K562 (cell line): ENCODE data around the gene NECTIN1. TPM values are rescaled to one million over a fixed set of nuclear protein-coding genes. Genes with fewer than 3 reads are reported as not detected.

Experiments
- BRF1 ChIP-seq: IDR thresholded peaks from 3 replicates; pipeline ENCODE4 v1.6.1; 2011; ENCODE audit warnings: borderline replicate concordance, mild to moderate bottlenecking; ENCODE audit not compliant: insufficient read length; ENCODE audit errors: extremely low read depth
- DPF2 ChIP-seq: fragments of 450-650 bp; IDR thresholded peaks from 2 replicates; pipeline ENCODE4 v1.6.1; 2016
- EP400 ChIP-seq: fragments of 450-650 bp; IDR thresholded peaks from 2 replicates; pipeline ENCODE4 v1.6.1; 2017; ENCODE audit warnings: antibody characterized with exemption, mild to moderate bottlenecking, moderate library complexity
- MEIS2 ChIP-seq: fragments of 450-650 bp; IDR thresholded peaks from 2 replicates; pipeline ENCODE4 v1.6.1; 2014; ENCODE audit warnings: mild to moderate bottlenecking; ENCODE audit not compliant: partially characterized antibody
- NCOA2 ChIP-seq, 2 experiments: fragments of 450-650 bp; IDR thresholded peaks; 2 replicates each; pipeline ENCODE4 v1.6.1; 2018; ENCODE audit warnings: mild to moderate bottlenecking in 2 of 2, moderate library complexity in 1 of 2; ENCODE audit not compliant: partially characterized antibody in 2 of 2
- RUNX1 ChIP-seq: sonication (generic); IDR thresholded peaks from 2 replicates; pipeline ENCODE4 v1.6.1; 2016; ENCODE audit warnings: antibody characterized with exemption, low read depth
- SMARCC2 ChIP-seq: fragments of 450-650 bp; IDR thresholded peaks from 2 replicates; pipeline ENCODE4 v1.6.1; 2017; ENCODE audit warnings: antibody characterized with exemption, moderate library complexity, mild to moderate bottlenecking, low read depth
- SRF ChIP-seq, 2 experiments: fragments of 250-450, 450-650 bp in 1 of 2; sonication (Bioruptor Pico) in 1 of 2; sonication (generic) in 1 of 2; formaldehyde crosslinking; IDR thresholded peaks; 2 replicates each; pipeline versions ENCODE4 v1.5.0 to v1.5.1; 2020 to 2022; ENCODE audit warnings: mild to moderate bottlenecking in 1 of 2, missing genetic modification reagents in 1 of 2
- ZC3H8 ChIP-seq: fragments of 450-650 bp; IDR thresholded peaks from 2 replicates; pipeline ENCODE4 v1.6.1; 2017
- ZNF23 ChIP-seq: fragments of 250-450 bp; sonication (Bioruptor Pico); IDR thresholded peaks from 2 replicates; pipeline ENCODE4 v1.4.0; 2020; ENCODE audit warnings: mild to moderate bottlenecking
- ZNF384 ChIP-seq: IDR thresholded peaks from 2 replicates; pipeline ENCODE4 v1.6.1; 2012; ENCODE audit warnings: low read depth, low read length, improper control_type of control experiment
- ZNF695 ChIP-seq: fragments of 450-650 bp; formaldehyde crosslinking; IDR thresholded peaks from 2 replicates; pipeline ENCODE4 v1.4.0; 2020; ENCODE audit warnings: mild to moderate bottlenecking, moderate library complexity
- polyA plus RNA-seq, 8 experiments: library from polyadenylated mRNA; depleted of rRNA in 4 of 8; stranded (reverse) in 5 of 8; unstranded in 3 of 8; fragments of >200 nt; fragmentation: Nextera tagmentation in 2 of 8; fragmentation: Illumina TruSeq in 1 of 8; extraction: Ambion mirVana in 2 of 8; extraction: Trizol in 1 of 8; gene quantifications; 2 replicates each; pipeline versions ENCODE4 v1.2.1 to v1.2.3, GENCODE V29; 2011 to 2014; ENCODE audit warnings: inconsistent platforms in 1 of 8, missing spikeins in 1 of 8
- total RNA-seq, 7 experiments: library from RNA; depleted of rRNA in 6 of 7; stranded (reverse); fragments of >200 nt in 6 of 7; fragmentation: Illumina TruSeq in 2 of 7; extraction: Trizol in 2 of 7; gene quantifications; 2 replicates each; pipeline versions ENCODE4 v1.2.1 to v1.2.3, GENCODE V29; 2011 to 2021; ENCODE audit warnings: low replicate concordance in 1 of 7
- TF ChIP-seq, protein P1 (sequence below): fragments of 450-650 bp; formaldehyde crosslinking; IDR thresholded peaks from 2 replicates; pipeline ENCODE4 v1.4.0; 2020; ENCODE audit warnings: mild to moderate bottlenecking
- TF ChIP-seq, protein P2 (sequence below): fragments of 250-450 bp; sonication (Bioruptor Pico); IDR thresholded peaks from 2 replicates; pipeline ENCODE4 v1.8.0; 2022; ENCODE audit warnings: inconsistent platforms, mild to moderate bottlenecking, moderate library complexity, borderline replicate concordance
- TF ChIP-seq, protein P3 (sequence below): fragments of 250-450 bp; sonication (Bioruptor Pico); IDR thresholded peaks from 2 replicates; pipeline ENCODE4 v1.5.1; 2021; ENCODE audit warnings: mild to moderate bottlenecking
- TF ChIP-seq, protein P4 (sequence below): sonication (generic); formaldehyde crosslinking; IDR thresholded peaks from 2 replicates; pipeline ENCODE4 v1.8.0; 2023; ENCODE audit warnings: missing genetic modification reagents, mild to moderate bottlenecking, borderline replicate concordance
- TF ChIP-seq, protein P5 (sequence below), 2 experiments: fragments of 450-650 bp in 1 of 2; sonication (generic) in 1 of 2; formaldehyde crosslinking in 1 of 2; IDR thresholded peaks in 1 of 2; conservative IDR thresholded peaks in 1 of 2; 2 replicates each; pipeline versions ENCODE4 v1.6.1 to v1.8.1; 2016 to 2023; ENCODE audit warnings: mild to moderate bottlenecking in 2 of 2, moderate library complexity in 2 of 2, inconsistent platforms in 1 of 2, missing genetic modification reagents in 1 of 2

NECTIN1 gene
- total and polyA plus RNA-seq, 9 of the 15 experiments (the other 6 are each of a cell fraction or from before 2014, with no cell fraction given), result 0.09 to 0.53 (median 0.23) TPM; not detected in 2

DNA sequence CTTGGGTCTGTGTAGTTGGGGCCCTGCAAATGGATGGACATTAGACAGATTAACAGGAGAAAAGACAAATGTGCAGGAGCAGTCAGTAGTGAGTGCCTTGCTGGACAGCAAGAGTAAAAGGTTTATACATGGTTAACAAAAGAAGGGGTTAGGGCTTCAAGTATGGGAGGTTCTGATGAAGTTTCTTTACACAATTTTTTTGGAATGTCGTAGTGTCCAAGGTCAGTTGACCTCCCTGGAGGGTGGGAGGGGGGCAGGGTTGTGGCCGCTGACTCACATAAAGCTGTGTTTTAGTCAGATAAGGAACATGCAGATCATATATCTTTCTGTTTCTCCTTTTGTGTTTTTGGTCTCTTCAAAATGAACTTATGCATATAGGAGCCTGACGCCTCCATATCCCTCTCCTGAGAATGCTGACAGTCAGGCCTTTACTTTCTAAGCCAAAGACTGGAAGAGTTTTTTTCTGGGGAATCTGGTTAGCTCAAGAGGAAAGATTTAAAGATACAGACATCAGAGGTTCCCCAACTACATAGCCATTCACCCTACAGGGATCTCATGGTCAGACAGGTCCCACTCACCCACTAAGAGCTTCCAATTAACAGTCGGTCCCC lies 134.3 kb downstream of the NECTIN1 start (continued):
- TF ChIP-seq ZNF695 (CRISPR knock-in tag) (no peak), ZNF23 (CRISPR knock-in tag) (no peak), NCOA2 (IDR thresholded peaks at IDR 0.05; ENCODE audit: partially characterized antibody in 2 of 2) (no peak), ZNF384 (peak; percentile 55; the same call in 1 of the 2 replicates), RUNX1 (no peak), DPF2 (peak; percentile 97), EP400 (no peak; the same call in 1 of the 2 replicates), MEIS2 (peak; percentile 94), ZC3H8 (no peak), SRF (CRISPR knock-in tag; IDR thresholded peaks at IDR 0.05) (peak in 1 of 2 experiments; percentile 38; a peak in 1 of 4 replicates), BRF1 (no peak), SMARCC2 (peak; percentile 96)
- TF ChIP-seq, protein P1, sequence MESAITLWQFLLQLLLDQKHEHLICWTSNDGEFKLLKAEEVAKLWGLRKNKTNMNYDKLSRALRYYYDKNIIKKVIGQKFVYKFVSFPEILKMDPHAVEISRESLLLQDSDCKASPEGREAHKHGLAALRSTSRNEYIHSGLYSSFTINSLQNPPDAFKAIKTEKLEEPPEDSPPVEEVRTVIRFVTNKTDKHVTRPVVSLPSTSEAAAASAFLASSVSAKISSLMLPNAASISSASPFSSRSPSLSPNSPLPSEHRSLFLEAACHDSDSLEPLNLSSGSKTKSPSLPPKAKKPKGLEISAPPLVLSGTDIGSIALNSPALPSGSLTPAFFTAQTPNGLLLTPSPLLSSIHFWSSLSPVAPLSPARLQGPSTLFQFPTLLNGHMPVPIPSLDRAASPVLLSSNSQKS (CRISPR knock-in tag), result no peak
- TF ChIP-seq, protein P2, sequence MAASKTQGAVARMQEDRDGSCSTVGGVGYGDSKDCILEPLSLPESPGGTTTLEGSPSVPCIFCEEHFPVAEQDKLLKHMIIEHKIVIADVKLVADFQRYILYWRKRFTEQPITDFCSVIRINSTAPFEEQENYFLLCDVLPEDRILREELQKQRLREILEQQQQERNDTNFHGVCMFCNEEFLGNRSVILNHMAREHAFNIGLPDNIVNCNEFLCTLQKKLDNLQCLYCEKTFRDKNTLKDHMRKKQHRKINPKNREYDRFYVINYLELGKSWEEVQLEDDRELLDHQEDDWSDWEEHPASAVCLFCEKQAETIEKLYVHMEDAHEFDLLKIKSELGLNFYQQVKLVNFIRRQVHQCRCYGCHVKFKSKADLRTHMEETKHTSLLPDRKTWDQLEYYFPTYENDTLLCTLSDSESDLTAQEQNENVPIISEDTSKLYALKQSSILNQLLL (CRISPR knock-in tag), result no peak
- TF ChIP-seq, protein P3, sequence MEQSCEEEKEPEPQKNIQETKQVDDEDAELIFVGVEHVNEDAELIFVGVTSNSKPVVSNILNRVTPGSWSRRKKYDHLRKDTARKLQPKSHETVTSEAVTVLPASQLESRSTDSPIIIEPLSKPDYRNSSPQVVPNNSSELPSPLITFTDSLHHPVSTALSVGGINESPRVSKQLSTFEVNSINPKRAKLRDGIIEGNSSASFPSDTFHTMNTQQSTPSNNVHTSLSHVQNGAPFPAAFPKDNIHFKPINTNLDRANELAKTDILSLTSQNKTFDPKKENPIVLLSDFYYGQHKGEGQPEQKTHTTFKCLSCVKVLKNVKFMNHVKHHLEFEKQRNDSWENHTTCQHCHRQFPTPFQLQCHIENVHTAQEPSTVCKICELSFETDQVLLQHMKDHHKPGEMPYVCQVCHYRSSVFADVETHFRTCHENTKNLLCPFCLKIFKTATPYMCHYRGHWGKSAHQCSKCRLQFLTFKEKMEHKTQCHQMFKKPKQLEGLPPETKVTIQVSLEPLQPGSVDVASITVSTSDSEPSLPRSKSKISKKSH, result no peak
- TF ChIP-seq, protein P4, sequence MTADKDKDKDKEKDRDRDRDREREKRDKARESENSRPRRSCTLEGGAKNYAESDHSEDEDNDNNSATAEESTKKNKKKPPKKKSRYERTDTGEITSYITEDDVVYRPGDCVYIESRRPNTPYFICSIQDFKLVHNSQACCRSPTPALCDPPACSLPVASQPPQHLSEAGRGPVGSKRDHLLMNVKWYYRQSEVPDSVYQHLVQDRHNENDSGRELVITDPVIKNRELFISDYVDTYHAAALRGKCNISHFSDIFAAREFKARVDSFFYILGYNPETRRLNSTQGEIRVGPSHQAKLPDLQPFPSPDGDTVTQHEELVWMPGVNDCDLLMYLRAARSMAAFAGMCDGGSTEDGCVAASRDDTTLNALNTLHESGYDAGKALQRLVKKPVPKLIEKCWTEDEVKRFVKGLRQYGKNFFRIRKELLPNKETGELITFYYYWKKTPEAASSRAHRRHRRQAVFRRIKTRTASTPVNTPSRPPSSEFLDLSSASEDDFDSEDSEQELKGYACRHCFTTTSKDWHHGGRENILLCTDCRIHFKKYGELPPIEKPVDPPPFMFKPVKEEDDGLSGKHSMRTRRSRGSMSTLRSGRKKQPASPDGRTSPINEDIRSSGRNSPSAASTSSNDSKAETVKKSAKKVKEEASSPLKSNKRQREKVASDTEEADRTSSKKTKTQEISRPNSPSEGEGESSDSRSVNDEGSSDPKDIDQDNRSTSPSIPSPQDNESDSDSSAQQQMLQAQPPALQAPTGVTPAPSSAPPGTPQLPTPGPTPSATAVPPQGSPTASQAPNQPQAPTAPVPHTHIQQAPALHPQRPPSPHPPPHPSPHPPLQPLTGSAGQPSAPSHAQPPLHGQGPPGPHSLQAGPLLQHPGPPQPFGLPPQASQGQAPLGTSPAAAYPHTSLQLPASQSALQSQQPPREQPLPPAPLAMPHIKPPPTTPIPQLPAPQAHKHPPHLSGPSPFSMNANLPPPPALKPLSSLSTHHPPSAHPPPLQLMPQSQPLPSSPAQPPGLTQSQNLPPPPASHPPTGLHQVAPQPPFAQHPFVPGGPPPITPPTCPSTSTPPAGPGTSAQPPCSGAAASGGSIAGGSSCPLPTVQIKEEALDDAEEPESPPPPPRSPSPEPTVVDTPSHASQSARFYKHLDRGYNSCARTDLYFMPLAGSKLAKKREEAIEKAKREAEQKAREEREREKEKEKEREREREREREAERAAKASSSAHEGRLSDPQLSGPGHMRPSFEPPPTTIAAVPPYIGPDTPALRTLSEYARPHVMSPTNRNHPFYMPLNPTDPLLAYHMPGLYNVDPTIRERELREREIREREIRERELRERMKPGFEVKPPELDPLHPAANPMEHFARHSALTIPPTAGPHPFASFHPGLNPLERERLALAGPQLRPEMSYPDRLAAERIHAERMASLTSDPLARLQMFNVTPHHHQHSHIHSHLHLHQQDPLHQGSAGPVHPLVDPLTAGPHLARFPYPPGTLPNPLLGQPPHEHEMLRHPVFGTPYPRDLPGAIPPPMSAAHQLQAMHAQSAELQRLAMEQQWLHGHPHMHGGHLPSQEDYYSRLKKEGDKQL (CRISPR knock-in tag), result no peak
- TF ChIP-seq, protein P5, sequence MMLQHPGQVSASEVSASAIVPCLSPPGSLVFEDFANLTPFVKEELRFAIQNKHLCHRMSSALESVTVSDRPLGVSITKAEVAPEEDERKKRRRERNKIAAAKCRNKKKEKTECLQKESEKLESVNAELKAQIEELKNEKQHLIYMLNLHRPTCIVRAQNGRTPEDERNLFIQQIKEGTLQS (IDR thresholded peaks at IDR 0.05), result peak; percentile 94
- TF ChIP-seq, protein P5 (CRISPR knock-in tag; conservative IDR thresholded peaks at IDR 0.05), result no peak
